ENCODE measurements around the gene PXDN.

PXDN gene

GRCh38 chr2:1775511-1776035 lies 31.3 kb upstream of the PXDN start:
- Histone ChIP-seq H4K20me1 (ENCODE audit: insufficient read depth, low read length) (no peaks in the 10 kb centered on the region), H3K4me1 (ENCODE audit: low read length) (no peaks in the 10 kb centered on the region), H3K4me2 (ENCODE audit: low read depth, low read length) (no peak overlapping the region), H3K79me2 (ENCODE audit: low read length) (no peaks in the 10 kb centered on the region), H3K9ac (ENCODE audit: low read length) (no peak overlapping the region), H3F3A (ENCODE audit: insufficient read depth, low read length) (no peaks in the 10 kb centered on the region), H3K27me3 (replicated peaks; ENCODE audit: insufficient read depth, low read length) (no peaks in the 10 kb centered on the region), H3K9me2 (replicated peaks; ENCODE audit: insufficient read depth, low read length) (no peaks in the 10 kb centered on the region), H3K4me3 (ENCODE audit: low read length) (no peak overlapping the region), H2AFZ (ENCODE audit: low read length) (no peak overlapping the region), H3K27ac (ENCODE audit: low read length) (no peak overlapping the region), H3K36me3 (replicated peaks; ENCODE audit: insufficient read depth, low read length) (no peaks in the 10 kb centered on the region), H3K9me3 (replicated peaks; ENCODE audit: insufficient read depth, low read length) (no peaks in the 10 kb centered on the region)
- TF ChIP-seq CTCF (IDR thresholded peaks at IDR 0.05; ENCODE audit: low read length) (no peak), EZH2phosphoT487 (IDR thresholded peaks at IDR 0.05; ENCODE audit: low read length) (no peak), EZH2 (optimal IDR thresholded peaks at IDR 0.05; ENCODE audit: low read depth, low read length) (no peak)
- DNase-seq: no peak

- H3K4me2 ChIP-seq (ENCODE audit: low read depth, low read length): no peak overlapping the region
- DNase-seq: no peak
- TF ChIP-seq EZH2phosphoT487 (IDR thresholded peaks at IDR 0.05; ENCODE audit: low read length) (no peak), EZH2 (optimal IDR thresholded peaks at IDR 0.05; ENCODE audit: low read depth, low read length) (no peak), CTCF (IDR thresholded peaks at IDR 0.05; ENCODE audit: low read length) (no peak)
Observed at GRCh38 chr2:1774929-1775328, 30.6 kb upstream of the PXDN start.

GRCh38 chr2:1773883-1774282 lies 29.6 kb upstream of the PXDN start:
- DNase-seq: no peak
- TF ChIP-seq EZH2 (optimal IDR thresholded peaks at IDR 0.05; ENCODE audit: low read depth, low read length): no peak
- no peaks in the 10 kb centered on the region for H4K20me1 ChIP-seq (ENCODE audit: insufficient read depth, low read length)
- no peaks in the 10 kb centered on the region for H3F3A ChIP-seq (ENCODE audit: insufficient read depth, low read length)
- H3K27ac ChIP-seq (ENCODE audit: low read length): no peak overlapping the region
- no peak overlapping the region for H3K9ac ChIP-seq (ENCODE audit: low read length)
- no peak overlapping the region for H2AFZ ChIP-seq (ENCODE audit: low read length)
- no peaks in the 10 kb centered on the region for H3K4me1 ChIP-seq (ENCODE audit: low read length)
- H3K27me3 ChIP-seq (replicated peaks; ENCODE audit: insufficient read depth, low read length): no peaks in the 10 kb centered on the region
- no peak overlapping the region for H3K4me2 ChIP-seq (ENCODE audit: low read depth, low read length)
- no peak overlapping the region for H3K4me3 ChIP-seq (ENCODE audit: low read length)
- H3K9me2 ChIP-seq (replicated peaks; ENCODE audit: insufficient read depth, low read length): no peaks in the 10 kb centered on the region
- H3K9me3 ChIP-seq (replicated peaks; ENCODE audit: insufficient read depth, low read length): no peaks in the 10 kb centered on the region
- no peaks in the 10 kb centered on the region for H3K36me3 ChIP-seq (replicated peaks; ENCODE audit: insufficient read depth, low read length)
- H3K79me2 ChIP-seq (ENCODE audit: low read length): no peaks in the 10 kb centered on the region

More at GRCh38 chr2:1774929-1775328, 30.6 kb upstream of the PXDN start:
- H3K27me3 ChIP-seq (replicated peaks; ENCODE audit: insufficient read depth, low read length): no peaks in the 10 kb centered on the region
- H3K9me2 ChIP-seq (replicated peaks; ENCODE audit: insufficient read depth, low read length): no peaks in the 10 kb centered on the region
- H3K4me1 ChIP-seq (ENCODE audit: low read length): no peaks in the 10 kb centered on the region
- no peak overlapping the region for H3K9ac ChIP-seq (ENCODE audit: low read length)
- H3K36me3 ChIP-seq (replicated peaks; ENCODE audit: insufficient read depth, low read length): no peaks in the 10 kb centered on the region
- H3K9me3 ChIP-seq (replicated peaks; ENCODE audit: insufficient read depth, low read length): no peaks in the 10 kb centered on the region
- H3K27ac ChIP-seq (ENCODE audit: low read length): no peak overlapping the region
- H3F3A ChIP-seq (ENCODE audit: insufficient read depth, low read length): no peaks in the 10 kb centered on the region
- no peak overlapping the region for H3K4me3 ChIP-seq (ENCODE audit: low read length)
- no peak overlapping the region for H2AFZ ChIP-seq (ENCODE audit: low read length)
- H4K20me1 ChIP-seq (ENCODE audit: insufficient read depth, low read length): no peaks in the 10 kb centered on the region
- H3K79me2 ChIP-seq (ENCODE audit: low read length): no peaks in the 10 kb centered on the region

DNA sequence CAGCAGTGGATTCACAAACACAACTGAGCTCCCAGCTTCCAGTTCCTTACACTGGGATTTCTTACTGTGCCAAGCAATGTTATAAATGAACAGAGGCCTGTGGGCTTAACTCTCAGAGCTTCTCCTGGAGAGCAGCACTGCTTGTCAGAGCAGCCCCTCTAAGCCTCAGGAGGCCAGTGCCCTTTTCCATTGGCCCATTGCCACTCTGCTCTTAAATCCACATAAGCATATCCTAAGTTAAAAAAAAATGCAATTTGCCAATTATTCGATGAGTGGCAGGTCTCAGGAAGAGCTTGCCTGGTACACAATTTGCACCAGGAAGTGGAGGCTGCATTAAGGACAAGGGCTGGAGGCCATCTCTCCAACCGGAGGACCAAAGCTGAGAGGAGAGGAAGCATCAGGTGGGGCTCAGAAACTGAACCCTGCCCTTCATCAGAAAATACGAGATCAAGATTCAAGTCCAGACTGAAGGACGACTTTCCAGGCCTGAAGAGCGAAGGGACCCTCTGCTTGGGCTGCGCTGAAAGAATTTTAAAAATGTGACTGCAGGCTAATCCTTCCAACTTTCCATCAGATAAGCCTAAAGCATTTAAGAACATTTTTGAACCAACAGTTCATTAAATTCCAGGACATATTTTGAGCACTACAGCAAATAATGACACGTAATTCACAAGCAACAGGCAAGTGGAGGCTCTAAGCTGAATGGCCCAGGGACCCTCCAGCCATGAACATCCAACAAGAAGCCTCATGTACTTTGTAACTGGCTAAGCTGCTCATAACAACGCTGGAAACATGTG lies 28.4 kb upstream of the PXDN start:
- H3K27me3 ChIP-seq (replicated peaks; ENCODE audit: insufficient read depth, low read length): no peaks in the 10 kb centered on the region
- no peaks in the 10 kb centered on the region for H3K36me3 ChIP-seq (replicated peaks; ENCODE audit: insufficient read depth, low read length)
- H3K9me3 ChIP-seq (replicated peaks; ENCODE audit: insufficient read depth, low read length): no peaks in the 10 kb centered on the region
- H3K9me2 ChIP-seq (replicated peaks; ENCODE audit: insufficient read depth, low read length): no peaks in the 10 kb centered on the region
- no peak for DNase-seq
- no peak overlapping the region for H3K27ac ChIP-seq (ENCODE audit: low read length)
- no peaks in the 10 kb centered on the region for H3F3A ChIP-seq (ENCODE audit: insufficient read depth, low read length)
- no peaks in the 10 kb centered on the region for H3K79me2 ChIP-seq (ENCODE audit: low read length)
- H3K4me3 ChIP-seq (ENCODE audit: low read length): no peak overlapping the region
- no peak overlapping the region for H3K9ac ChIP-seq (ENCODE audit: low read length)
- TF ChIP-seq EZH2 (optimal IDR thresholded peaks at IDR 0.05; ENCODE audit: low read depth, low read length) (no peak), EZH2phosphoT487 (IDR thresholded peaks at IDR 0.05; ENCODE audit: low read length) (no peak), CTCF (IDR thresholded peaks at IDR 0.05; ENCODE audit: low read length) (no peak)
- H2AFZ ChIP-seq (ENCODE audit: low read length): no peak overlapping the region
- no peak overlapping the region for H3K4me2 ChIP-seq (ENCODE audit: low read depth, low read length)
- H4K20me1 ChIP-seq (ENCODE audit: insufficient read depth, low read length): no peaks in the 10 kb centered on the region
- H3K4me1 ChIP-seq (ENCODE audit: low read length): no peaks in the 10 kb centered on the region

Data from MM.1S (cell line).